Peyer's patch (tissue), 4 donors: ENCODE measurements around the gene GARIN5A. TPM values are rescaled to one million over a fixed set of nuclear protein-coding genes. Genes with fewer than 3 reads are reported as not detected.

ENCODE experiments used
- DNase-seq, 3 donors: peaks; one replicate each; pipeline ENCODE4 v3.0.0-alpha.2; 2017 to 2019
- H3K27ac ChIP-seq, 4 donors: fragments of 200-600 bp; sonication (generic); one replicate each; pipeline ENCODE4 v1.5.1; 2016 to 2019
- H3K27me3 ChIP-seq, 2 donors: fragments of 200-600 bp; sonication (generic); one replicate each; pipeline ENCODE4 v1.5.1; 2019
- H3K36me3 ChIP-seq, 3 donors: fragments of 200-600 bp; sonication (generic); one replicate each; pipeline ENCODE4 v1.5.1; 2016 to 2019
- H3K4me1 ChIP-seq, 4 donors: fragments of 200-600 bp; sonication (generic); one replicate each; pipeline ENCODE4 v1.5.1; 2016 to 2019
- H3K4me3 ChIP-seq, 4 donors: fragments of 200-600 bp; sonication (generic); 1 replicate in 3 of 4; 2 replicates in 1 of 4; pipeline ENCODE4 v1.5.1; 2016 to 2019; ENCODE audit warnings: mild to moderate bottlenecking in 1 of 4
- H3K9me3 ChIP-seq, 4 donors: fragments of 200-600 bp; sonication (generic); one replicate each; pipeline ENCODE4 v1.5.1; 2016 to 2019; ENCODE audit warnings: mild to moderate bottlenecking in 1 of 4
- CTCF ChIP-seq, 6 experiments: fragments of 450-650 bp in 4 of 6; fragments of 200-600 bp in 2 of 6; sonication (generic) in 1 of 6; IDR thresholded peaks; one replicate each; pipeline ENCODE4 v1.5.1; 2017 to 2019; ENCODE audit warnings: antibody characterized with exemption in 6 of 6, mild to moderate bottlenecking in 3 of 6, moderate library complexity in 1 of 6
- POLR2A ChIP-seq, 2 donors: fragments of 450-650 bp; IDR thresholded peaks; one replicate each; pipeline ENCODE4 v1.5.1; 2017; ENCODE audit warnings: antibody characterized with exemption in 2 of 2, mild to moderate bottlenecking in 2 of 2, moderate library complexity in 2 of 2
- total RNA-seq, 4 donors: library from RNA; depleted of rRNA; stranded (reverse); fragments of >200 nt; gene quantifications; one replicate each; pipeline ENCODE4 v1.1.0, GENCODE V29; 2016

The GARIN5A gene
- total RNA-seq, 4 donors from 2014 or later: 2.0 to 2.5 TPM; not detected in 2

- Histone ChIP-seq H3K36me3 (peaks cover 0 to 9% (median 0%) of the 10 kb centered on the region in 3 donors), H3K9me3 (no peaks in the 10 kb centered on the region), H3K4me1 (no peaks in the 10 kb centered on the region), H3K4me3 (no peak overlapping the region), H3K27me3 (no peaks in the 10 kb centered on the region), H3K27ac (no peak overlapping the region)
- TF ChIP-seq CTCF (IDR thresholded peaks at IDR 0.05) (no peak), POLR2A (IDR thresholded peaks at IDR 0.05) (no peak)
- DNase-seq: peak in 1 of 3 donors; percentile 15
These were observed 11.9 kb upstream of the GARIN5A start for GRCh38 chr19:50488389-50489194.

- no peaks in the 10 kb centered on the region for H3K4me1 ChIP-seq
- no peak overlapping the region for H3K4me3 ChIP-seq
- H3K27me3 ChIP-seq: no peaks in the 10 kb centered on the region
- no peaks in the 10 kb centered on the region for H3K9me3 ChIP-seq
- peak in 1 of 3 donors; percentile 49 for DNase-seq
- H3K27ac ChIP-seq: no peak overlapping the region
- TF ChIP-seq POLR2A (IDR thresholded peaks at IDR 0.05) (no peak), CTCF (IDR thresholded peaks at IDR 0.05) (peak in 2 of 6 experiments; percentile 26 to 36)
- H3K36me3 ChIP-seq: peaks cover 0 to 22% (median 0%) of the 10 kb centered on the region in 3 donors
These were observed 10.3 kb upstream of the GARIN5A start for GRCh38 chr19:50486823-50487515.

GRCh38 chr19:50485284-50485955, 8.8 kb upstream of the GARIN5A start:
- Histone ChIP-seq H3K9me3 (no peaks in the 10 kb centered on the region), H3K4me3 (no peak overlapping the region), H3K36me3 (peaks cover 0 to 38% (median 0%) of the 10 kb centered on the region in 3 donors), H3K27ac (no peak overlapping the region), H3K27me3 (no peaks in the 10 kb centered on the region), H3K4me1 (no peaks in the 10 kb centered on the region)
- no peak for TF ChIP-seq CTCF (IDR thresholded peaks at IDR 0.05)
- no peak for TF ChIP-seq POLR2A (IDR thresholded peaks at IDR 0.05)
- peak in 1 of 3 donors; percentile 36 for DNase-seq

GRCh38 chr19:50482916-50483315, 6.3 kb upstream of the GARIN5A start:
- Histone ChIP-seq H3K36me3 (peaks cover 0 to 63% (median 0%) of the 10 kb centered on the region in 3 donors), H3K27ac (no peak overlapping the region), H3K4me3 (no peak overlapping the region), H3K9me3 (no peaks in the 10 kb centered on the region), H3K4me1 (peaks cover 0 to 6% (median 0%) of the 10 kb centered on the region in 4 donors), H3K27me3 (no peaks in the 10 kb centered on the region)
- DNase-seq: no peak
- no peak for TF ChIP-seq CTCF (IDR thresholded peaks at IDR 0.05)
- no peak for TF ChIP-seq POLR2A (IDR thresholded peaks at IDR 0.05)

- TF ChIP-seq CTCF (IDR thresholded peaks at IDR 0.05) (no peak), POLR2A (IDR thresholded peaks at IDR 0.05) (no peak)
- DNase-seq: peak in 1 of 3 donors; percentile 42
- Histone ChIP-seq H3K9me3 (no peaks in the 10 kb centered on the region), H3K27me3 (no peaks in the 10 kb centered on the region), H3K4me1 (peaks cover 0 to 11% (median 4%) of the 10 kb centered on the region in 4 donors), H3K36me3 (peaks cover 0 to 63% (median 0%) of the 10 kb centered on the region in 3 donors), H3K4me3 (no peak overlapping the region), H3K27ac (no peak overlapping the region)
These were observed 5.7 kb upstream of the GARIN5A start for GRCh38 chr19:50482271-50482855.
